Fibroblast of mammary gland (primary cell): ENCODE measurements around the gene RNF212.
A peak's percentile ranks its signal among the peaks of the same experiment; 100 is the strongest.
"Not testable (repeated sequence)": the region's sequence is repeated elsewhere in the genome, so short reads cannot be mapped to it uniquely, and the experiment has no call there.

Source experiments
- DNase-seq: peaks from one replicate; pipeline ENCODE4 v3.0.0-alpha.2; 2010; ENCODE audit warnings: low read depth
- H3K4me3 ChIP-seq: 2 replicates; pipeline ENCODE4 v1.5.1; 2011; ENCODE audit warnings: low read depth, mild to moderate bottlenecking, low read length, moderate library complexity; ENCODE audit not compliant: control insufficient read depth
- TF ChIP-seq, protein P1 (sequence below): conservative IDR thresholded peaks from 2 replicates; pipeline ENCODE4 v1.5.1; 2011; ENCODE audit warnings: low read depth, low read length, inconsistent platforms; ENCODE audit not compliant: control insufficient read depth, insufficient read depth

The RNF212 gene

DNA sequence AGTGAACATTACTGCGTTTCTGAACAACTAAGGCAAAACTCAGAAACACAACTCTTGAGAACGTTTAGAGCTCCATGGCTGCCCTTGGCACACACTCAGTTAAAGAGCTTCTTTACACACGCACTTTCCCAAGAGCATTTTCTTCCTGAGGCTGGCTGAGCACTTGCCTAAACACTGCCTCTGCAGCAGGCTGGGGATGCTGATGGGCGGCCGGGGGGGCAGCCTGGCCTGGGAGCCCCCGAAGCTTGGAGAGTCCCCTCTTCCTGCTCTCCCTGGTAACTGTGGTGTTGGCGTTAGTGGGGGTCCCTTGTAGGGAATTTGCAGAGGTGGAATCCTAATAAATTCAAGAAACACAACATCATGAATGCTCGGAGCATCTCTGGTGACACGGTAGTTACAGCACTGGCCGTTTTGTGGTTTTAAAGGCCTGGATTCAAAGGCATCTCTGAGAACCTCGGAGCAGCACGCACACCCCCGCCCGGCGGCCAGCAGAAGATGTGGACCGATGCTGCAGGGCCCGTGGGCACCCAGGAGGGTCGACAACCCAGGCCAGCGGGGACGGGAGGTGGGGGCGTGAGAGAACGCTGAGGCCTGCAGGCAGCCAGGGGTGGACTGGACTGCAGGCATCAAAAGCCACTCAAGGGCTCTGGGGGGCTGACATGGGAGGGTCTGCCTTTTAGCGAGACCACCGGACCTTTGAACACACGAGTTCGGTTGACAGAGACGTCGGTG is 56.5 kb downstream of the RNF212 start:
- DNase-seq: no peak
- TF ChIP-seq, protein P1, sequence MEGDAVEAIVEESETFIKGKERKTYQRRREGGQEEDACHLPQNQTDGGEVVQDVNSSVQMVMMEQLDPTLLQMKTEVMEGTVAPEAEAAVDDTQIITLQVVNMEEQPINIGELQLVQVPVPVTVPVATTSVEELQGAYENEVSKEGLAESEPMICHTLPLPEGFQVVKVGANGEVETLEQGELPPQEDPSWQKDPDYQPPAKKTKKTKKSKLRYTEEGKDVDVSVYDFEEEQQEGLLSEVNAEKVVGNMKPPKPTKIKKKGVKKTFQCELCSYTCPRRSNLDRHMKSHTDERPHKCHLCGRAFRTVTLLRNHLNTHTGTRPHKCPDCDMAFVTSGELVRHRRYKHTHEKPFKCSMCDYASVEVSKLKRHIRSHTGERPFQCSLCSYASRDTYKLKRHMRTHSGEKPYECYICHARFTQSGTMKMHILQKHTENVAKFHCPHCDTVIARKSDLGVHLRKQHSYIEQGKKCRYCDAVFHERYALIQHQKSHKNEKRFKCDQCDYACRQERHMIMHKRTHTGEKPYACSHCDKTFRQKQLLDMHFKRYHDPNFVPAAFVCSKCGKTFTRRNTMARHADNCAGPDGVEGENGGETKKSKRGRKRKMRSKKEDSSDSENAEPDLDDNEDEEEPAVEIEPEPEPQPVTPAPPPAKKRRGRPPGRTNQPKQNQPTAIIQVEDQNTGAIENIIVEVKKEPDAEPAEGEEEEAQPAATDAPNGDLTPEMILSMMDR: no peak
- H3K4me3 ChIP-seq: no peak overlapping the region

DNA sequence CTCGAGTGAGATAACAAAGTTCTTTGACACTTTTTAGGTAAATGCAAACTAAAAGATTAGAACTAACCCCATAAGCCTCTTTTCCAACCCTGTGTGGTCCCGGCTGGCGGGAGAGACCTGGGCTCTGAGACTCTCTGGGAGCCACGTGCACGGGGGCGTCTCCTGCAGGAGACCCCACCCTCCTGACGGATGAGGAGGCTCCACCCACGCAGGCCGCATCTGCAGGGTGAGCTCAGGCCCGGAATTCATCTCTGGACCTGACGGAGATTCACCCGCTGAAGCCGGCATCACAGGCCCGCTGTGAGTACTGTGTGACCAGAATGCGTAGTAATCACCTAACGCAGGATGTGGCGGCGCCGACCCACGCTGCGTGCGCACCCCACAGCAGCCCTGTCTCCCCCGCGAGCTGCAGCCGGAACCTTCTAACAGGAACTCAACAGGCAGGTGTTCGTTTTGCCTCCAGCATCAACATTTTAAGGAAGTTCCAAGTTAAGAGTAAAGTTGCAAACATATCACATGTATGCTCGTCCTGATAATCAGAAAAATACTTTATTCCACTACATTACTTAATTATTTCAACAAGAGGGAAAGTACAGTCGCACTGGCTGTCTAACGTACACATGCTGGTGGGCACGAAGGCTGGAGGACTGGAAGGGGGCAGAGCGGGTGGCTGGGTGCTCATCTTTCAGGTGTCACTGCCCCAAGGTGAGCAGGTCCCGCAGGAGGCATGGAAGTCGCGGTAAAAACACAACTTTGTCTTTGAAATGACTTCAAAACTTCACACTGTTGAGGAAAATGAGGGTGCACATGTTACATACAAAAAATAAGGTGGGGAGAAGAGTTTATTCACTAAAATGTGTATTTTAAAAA is 57.4 kb downstream of the RNF212 start:
- TF ChIP-seq, protein P1: no peak

DNA sequence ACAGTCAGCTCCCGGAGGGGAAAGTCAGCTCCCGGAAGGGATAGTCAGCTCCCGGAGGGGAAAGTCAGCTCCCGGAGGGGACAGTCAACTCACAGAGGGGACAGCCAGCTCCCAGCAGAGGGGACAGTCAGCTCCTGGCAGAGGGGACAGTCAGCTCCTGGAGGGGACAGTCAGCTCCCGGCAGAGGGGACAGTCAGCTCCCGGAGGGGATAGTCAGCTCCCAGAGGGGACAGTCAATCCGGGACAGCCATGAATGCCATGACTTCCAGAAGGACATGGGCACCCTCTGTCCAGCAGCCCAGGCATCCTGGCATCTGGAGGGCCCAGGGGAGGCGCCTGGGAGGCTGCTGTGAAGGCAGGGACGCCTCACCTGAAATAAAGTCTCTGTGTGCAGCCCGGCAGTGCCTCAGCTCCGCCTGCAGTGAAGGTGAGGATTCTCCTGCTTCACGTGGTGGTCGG is 58.1 kb downstream of the RNF212 start:
- not testable (repeated sequence) for H3K4me3 ChIP-seq, DNase-seq

More for the DNA sequence above, 57.4 kb downstream of the RNF212 start:
- no peak overlapping the region for H3K4me3 ChIP-seq
- peak; percentile 51 for DNase-seq

DNA sequence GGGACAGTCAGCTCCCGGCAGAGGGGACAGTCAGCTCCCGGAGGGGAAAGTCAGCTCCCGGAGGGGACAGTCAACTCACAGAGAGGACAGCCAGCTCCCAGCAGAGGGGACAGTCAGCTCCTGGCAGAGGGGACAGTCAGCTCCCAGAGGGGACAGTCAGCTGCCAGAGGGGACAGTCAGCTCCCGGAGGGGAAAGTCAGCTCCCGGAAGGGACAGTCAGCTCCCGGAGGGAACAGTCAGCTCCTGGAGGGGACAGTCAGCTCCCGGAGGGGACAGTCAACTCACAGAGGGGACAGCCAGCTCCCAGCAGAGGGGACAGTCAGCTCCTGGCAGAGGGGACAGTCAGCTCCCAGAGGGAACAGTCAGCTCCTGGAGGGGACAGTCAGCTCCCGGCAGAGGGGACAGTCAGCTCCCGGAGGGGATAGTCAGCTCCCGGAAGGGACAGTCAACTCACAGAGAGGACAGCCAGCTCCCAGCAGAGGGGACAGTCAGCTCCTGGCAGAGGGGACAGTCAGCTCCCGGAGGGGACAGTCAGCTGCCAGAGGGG is 58.6 kb downstream of the RNF212 start:
- DNase-seq, H3K4me3 ChIP-seq: not testable (repeated sequence)

DNA sequence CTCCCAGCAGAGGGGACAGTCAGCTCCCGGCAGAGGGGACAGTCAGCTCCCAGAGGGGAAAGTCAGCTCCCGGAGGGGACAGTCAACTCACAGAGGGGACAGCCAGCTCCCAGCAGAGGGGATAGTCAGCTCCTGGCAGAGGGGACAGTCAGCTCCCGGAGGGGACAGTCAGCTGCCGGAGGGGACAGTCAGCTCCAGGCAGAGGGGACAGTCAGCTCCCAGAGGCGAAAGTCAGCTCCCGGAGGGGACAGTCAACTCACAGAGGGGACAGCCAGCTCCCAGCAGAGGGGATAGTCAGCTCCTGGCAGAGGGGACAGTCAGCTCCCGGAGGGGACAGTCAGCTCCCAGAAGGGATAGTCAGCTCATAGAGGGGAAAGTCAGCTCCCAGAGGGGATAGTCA is 59.5 kb downstream of the RNF212 start:
- not testable (repeated sequence) for DNase-seq, H3K4me3 ChIP-seq

DNA sequence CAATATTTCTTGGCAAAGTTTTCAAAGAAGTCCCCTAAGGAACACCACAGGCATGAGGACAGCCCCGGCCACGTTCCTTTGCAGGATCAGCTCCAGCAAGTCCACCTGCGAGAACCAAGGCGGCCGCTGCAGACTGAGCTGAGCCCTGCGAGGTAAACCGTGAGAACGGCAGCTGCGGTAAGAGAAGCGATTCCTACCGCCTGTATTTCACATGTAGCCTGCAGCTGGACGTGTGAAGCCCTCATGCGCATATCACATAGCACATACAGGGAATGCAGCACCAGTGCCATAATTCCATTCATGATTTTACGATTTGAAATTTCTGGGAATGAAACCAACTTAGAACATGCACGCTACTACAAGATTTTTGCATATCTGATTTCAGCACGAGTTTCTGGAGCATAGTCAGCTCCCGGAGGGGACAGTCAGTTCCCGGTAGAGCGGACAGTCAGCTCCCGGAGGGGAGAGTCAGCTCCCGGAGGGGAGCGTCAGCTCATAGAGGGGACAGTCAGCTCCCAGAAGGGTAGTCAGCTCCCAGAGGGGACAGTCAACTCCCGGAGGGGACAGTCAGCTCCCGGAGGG is 60.2 kb downstream of the RNF212 start:
- H3K4me3 ChIP-seq: no peak overlapping the region
- TF ChIP-seq, protein P1: no peak
- DNase-seq: peak; percentile 60

DNA sequence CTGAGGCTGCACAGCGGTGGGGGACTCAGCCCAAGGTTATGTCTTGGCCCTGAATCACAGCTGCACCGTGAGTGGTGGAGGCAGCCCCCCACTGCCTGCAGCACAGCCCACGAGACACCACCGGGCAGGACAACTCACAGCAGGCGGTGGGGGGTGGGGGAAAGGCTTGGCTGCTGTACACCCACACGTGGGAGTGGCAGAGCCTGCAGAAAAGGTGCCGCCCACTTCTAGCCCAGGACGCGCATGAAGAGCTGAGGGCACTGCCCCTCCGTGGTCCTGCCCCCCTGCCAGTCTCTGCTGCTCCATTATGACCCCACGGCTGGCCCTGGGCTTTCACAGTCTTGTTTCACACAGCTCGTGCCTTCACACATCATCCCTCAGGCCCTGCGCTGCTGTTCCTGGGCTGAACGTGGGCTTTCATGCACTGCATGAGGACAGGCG is 61.1 kb downstream of the RNF212 start:
- no peak for DNase-seq
- TF ChIP-seq, protein P1: no peak
- H3K4me3 ChIP-seq: no peak overlapping the region

DNA sequence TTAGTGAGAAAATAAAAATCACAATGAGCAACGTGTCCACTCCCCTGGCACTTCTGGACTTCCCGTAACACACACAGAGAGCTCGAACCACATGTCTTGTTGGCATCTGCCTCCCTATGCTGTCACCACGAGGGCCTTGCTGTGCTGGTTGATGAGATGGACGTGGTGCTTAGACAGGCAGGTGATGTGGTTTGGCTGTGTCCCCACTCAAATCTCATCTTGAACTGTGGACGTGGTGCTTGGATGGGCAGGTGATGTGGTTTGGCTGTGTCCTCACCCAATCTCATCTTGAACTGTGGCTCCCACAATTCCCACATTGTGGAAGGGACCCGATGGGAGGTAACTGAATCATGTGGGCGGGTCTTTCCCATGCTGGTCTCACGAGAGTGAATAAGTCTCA is 61.9 kb downstream of the RNF212 start:
- DNase-seq: no peak
- TF ChIP-seq, protein P1: no peak
- no peak overlapping the region for H3K4me3 ChIP-seq
